NCI-H1436 treated with DMSO at 0.1 percent for 48 hours (cell line): Measurements from ENCODE around the gene COL21A1.
"Not testable (repeated sequence)": the region's sequence is repeated elsewhere in the genome, so short reads cannot be mapped to it uniquely, and the experiment has no call there.

Experiments used
- DNase-seq: peaks from one replicate; lab custom pipeline; 2025; lab: John Stamatoyannopoulos, UW

COL21A1 gene

GRCh38 chr6:56048601-56049000, 198.8 kb downstream of the COL21A1 start:
- no peak for DNase-seq

GRCh38 chr6:56047931-56048540, 199.3 kb downstream of the COL21A1 start:
- no peak for DNase-seq

- DNase-seq, result no peak
These were observed 200.8 kb downstream of the COL21A1 start for GRCh38 chr6:56046576-56046975.

- no peak for DNase-seq
These were observed 203.6 kb downstream of the COL21A1 start for GRCh38 chr6:56043761-56044160.

GRCh38 chr6:56043076-56043475, 204.3 kb downstream of the COL21A1 start:
- no peak for DNase-seq

- no peak for DNase-seq
These were observed 205.8 kb downstream of the COL21A1 start for GRCh38 chr6:56041591-56041990.

- DNase-seq, result no peak
These were observed 206.5 kb downstream of the COL21A1 start for GRCh38 chr6:56040889-56041301.

- no peak for DNase-seq
These were observed 207.2 kb downstream of the COL21A1 start for GRCh38 chr6:56040223-56040622.

GRCh38 chr6:56038764-56039163, 208.6 kb downstream of the COL21A1 start:
- no peak for DNase-seq

GRCh38 chr6:56037601-56038000, 209.8 kb downstream of the COL21A1 start:
- DNase-seq, result no peak

- DNase-seq, result no peak
These were observed 210.3 kb downstream of the COL21A1 start for GRCh38 chr6:56036916-56037600.

GRCh38 chr6:56033401-56033800, 214.0 kb downstream of the COL21A1 start:
- DNase-seq, result no peak

- DNase-seq, result no peak
These were observed 214.6 kb downstream of the COL21A1 start for GRCh38 chr6:56032715-56033260.

GRCh38 chr6:56027865-56028264, 219.5 kb downstream of the COL21A1 start:
- no peak for DNase-seq

- no peak for DNase-seq
These were observed 220.8 kb downstream of the COL21A1 start for GRCh38 chr6:56026455-56027180.

GRCh38 chr6:56025795-56026194, 221.6 kb downstream of the COL21A1 start:
- no peak for DNase-seq

- DNase-seq, result no peak
These were observed 222.4 kb downstream of the COL21A1 start for GRCh38 chr6:56024931-56025330.

GRCh38 chr6:56023829-56024228, 223.6 kb downstream of the COL21A1 start:
- no peak for DNase-seq

GRCh38 chr6:56022678-56023077, 224.7 kb downstream of the COL21A1 start:
- no peak for DNase-seq

GRCh38 chr6:56021943-56022342, 225.4 kb downstream of the COL21A1 start:
- DNase-seq, result no peak

- DNase-seq, result no peak
These were observed 227.4 kb downstream of the COL21A1 start for GRCh38 chr6:56019973-56020372.

- no peak for DNase-seq
These were observed 230.2 kb downstream of the COL21A1 start for GRCh38 chr6:56017198-56017597.

- not testable (repeated sequence) for DNase-seq
These were observed 233.3 kb downstream of the COL21A1 start for GRCh38 chr6:56014039-56014438.
